ENCODE data around the gene SEMG2. TPM values are rescaled to one million over a fixed set of nuclear protein-coding genes. Genes with fewer than 3 reads are reported as not detected.

SEMG2 gene
- total RNA-seq, 1 experiment from 2014 or later = not detected

GRCh38 chr20:45211569-45212474, 9.4 kb upstream of the SEMG2 start:
- no TSS peak for BruUV-seq (replicated peaks)
- Histone ChIP-seq H3K9me2 (ENCODE audit: insufficient read depth) (no peaks in the 10 kb centered on the region), H3K36me3 (ENCODE audit: control insufficient read depth in 1 of 2, insufficient read depth in 2 of 2, low read length in 2 of 2) (no peaks in the 10 kb centered on the region), H3K27ac (ENCODE audit: low read depth, low read length) (no peak overlapping the region), H3K4me2 (ENCODE audit: low read length) (no peak overlapping the region), H3K27me3 (ENCODE audit: insufficient read depth, low read length) (peaks cover 16% of the 10 kb centered on the region), H3K4me1 (ENCODE audit: control insufficient read depth in 1 of 2, insufficient read depth in 2 of 2, low read length in 2 of 2) (no peaks in the 10 kb centered on the region), H3K79me2 (ENCODE audit: insufficient read depth, low read length) (no peaks in the 10 kb centered on the region), H4K20me1 (ENCODE audit: insufficient read depth) (no peaks in the 10 kb centered on the region), H2AFZ (ENCODE audit: low read depth, low read length, poor library complexity, severe bottlenecking) (no peak overlapping the region), H3K9ac (ENCODE audit: low read length) (no peak overlapping the region), H3K4me3 (replicated peaks in 1 of 2; ENCODE audit: low read depth in 1 of 2, low read length in 2 of 2) (no peak overlapping the region), H3K9me3 (ENCODE audit: control insufficient read depth in 1 of 2, insufficient read depth in 1 of 2, low read depth in 1 of 2, low read length in 2 of 2) (no peaks in the 10 kb centered on the region)
- ChIA-PET CTCF (no interaction called here), RAD21 (ENCODE audit: low non-redundant PET in 1 of 2, low total read pairs in 2 of 2, uncharacterized antibody in 2 of 2, unreplicated experiment in 2 of 2) (no interaction called here), POLR2A (no interaction called here)
- DNase-seq (ENCODE audit: low read depth, low spot score) = no peak
- intact Hi-C loops (cut with micrococcal nuclease) = no loop called here
- ATAC-seq = no peak
- TF ChIP-seq EZH2phosphoT487 (IDR thresholded peaks at IDR 0.05; ENCODE audit: borderline replicate concordance) (no peak), SP1 (IDR thresholded peaks at IDR 0.05; ENCODE audit: low read depth) (no peak), EZH2 (IDR thresholded peaks at IDR 0.05) (no peak), MAX (IDR thresholded peaks at IDR 0.05) (no peak), CEBPB (IDR thresholded peaks at IDR 0.05; ENCODE audit: low read depth) (no peak), JUND (IDR thresholded peaks at IDR 0.05) (no peak), FOSL1 (IDR thresholded peaks at IDR 0.05; ENCODE audit: low read depth) (no peak), POLR2A (IDR thresholded peaks at IDR 0.05; ENCODE audit: borderline replicate concordance, extremely low read depth, insufficient read depth, insufficient read length) (no peak), SRF (IDR thresholded peaks at IDR 0.05; ENCODE audit: low read depth) (no peak), CBX3 (IDR thresholded peaks at IDR 0.05; ENCODE audit: low read depth) (no peak), SIN3A (IDR thresholded peaks at IDR 0.05; ENCODE audit: low read depth) (no peak), TCF7L2 (IDR thresholded peaks at IDR 0.05; ENCODE audit: borderline replicate concordance, extremely low read depth, insufficient read depth, insufficient read length) (no peak), RAD21 (IDR thresholded peaks at IDR 0.05; ENCODE audit: low read depth) (no peak), POLR2AphosphoS5 (IDR thresholded peaks at IDR 0.05; ENCODE audit: low read depth, low read length) (no peak)
- TF ChIP-seq, protein P1, sequence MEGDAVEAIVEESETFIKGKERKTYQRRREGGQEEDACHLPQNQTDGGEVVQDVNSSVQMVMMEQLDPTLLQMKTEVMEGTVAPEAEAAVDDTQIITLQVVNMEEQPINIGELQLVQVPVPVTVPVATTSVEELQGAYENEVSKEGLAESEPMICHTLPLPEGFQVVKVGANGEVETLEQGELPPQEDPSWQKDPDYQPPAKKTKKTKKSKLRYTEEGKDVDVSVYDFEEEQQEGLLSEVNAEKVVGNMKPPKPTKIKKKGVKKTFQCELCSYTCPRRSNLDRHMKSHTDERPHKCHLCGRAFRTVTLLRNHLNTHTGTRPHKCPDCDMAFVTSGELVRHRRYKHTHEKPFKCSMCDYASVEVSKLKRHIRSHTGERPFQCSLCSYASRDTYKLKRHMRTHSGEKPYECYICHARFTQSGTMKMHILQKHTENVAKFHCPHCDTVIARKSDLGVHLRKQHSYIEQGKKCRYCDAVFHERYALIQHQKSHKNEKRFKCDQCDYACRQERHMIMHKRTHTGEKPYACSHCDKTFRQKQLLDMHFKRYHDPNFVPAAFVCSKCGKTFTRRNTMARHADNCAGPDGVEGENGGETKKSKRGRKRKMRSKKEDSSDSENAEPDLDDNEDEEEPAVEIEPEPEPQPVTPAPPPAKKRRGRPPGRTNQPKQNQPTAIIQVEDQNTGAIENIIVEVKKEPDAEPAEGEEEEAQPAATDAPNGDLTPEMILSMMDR (IDR thresholded peaks at IDR 0.05 in 2 of 3, conservative IDR thresholded peaks at IDR 0.05 in 1 of 3; ENCODE audit: borderline replicate concordance in 1 of 3, insufficient read depth in 1 of 3, low read depth in 2 of 3, low read length in 2 of 3) = no peak
- TF ChIP-seq, protein P2, sequence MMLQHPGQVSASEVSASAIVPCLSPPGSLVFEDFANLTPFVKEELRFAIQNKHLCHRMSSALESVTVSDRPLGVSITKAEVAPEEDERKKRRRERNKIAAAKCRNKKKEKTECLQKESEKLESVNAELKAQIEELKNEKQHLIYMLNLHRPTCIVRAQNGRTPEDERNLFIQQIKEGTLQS (IDR thresholded peaks at IDR 0.05) = no peak
- TF ChIP-seq, protein P3, sequence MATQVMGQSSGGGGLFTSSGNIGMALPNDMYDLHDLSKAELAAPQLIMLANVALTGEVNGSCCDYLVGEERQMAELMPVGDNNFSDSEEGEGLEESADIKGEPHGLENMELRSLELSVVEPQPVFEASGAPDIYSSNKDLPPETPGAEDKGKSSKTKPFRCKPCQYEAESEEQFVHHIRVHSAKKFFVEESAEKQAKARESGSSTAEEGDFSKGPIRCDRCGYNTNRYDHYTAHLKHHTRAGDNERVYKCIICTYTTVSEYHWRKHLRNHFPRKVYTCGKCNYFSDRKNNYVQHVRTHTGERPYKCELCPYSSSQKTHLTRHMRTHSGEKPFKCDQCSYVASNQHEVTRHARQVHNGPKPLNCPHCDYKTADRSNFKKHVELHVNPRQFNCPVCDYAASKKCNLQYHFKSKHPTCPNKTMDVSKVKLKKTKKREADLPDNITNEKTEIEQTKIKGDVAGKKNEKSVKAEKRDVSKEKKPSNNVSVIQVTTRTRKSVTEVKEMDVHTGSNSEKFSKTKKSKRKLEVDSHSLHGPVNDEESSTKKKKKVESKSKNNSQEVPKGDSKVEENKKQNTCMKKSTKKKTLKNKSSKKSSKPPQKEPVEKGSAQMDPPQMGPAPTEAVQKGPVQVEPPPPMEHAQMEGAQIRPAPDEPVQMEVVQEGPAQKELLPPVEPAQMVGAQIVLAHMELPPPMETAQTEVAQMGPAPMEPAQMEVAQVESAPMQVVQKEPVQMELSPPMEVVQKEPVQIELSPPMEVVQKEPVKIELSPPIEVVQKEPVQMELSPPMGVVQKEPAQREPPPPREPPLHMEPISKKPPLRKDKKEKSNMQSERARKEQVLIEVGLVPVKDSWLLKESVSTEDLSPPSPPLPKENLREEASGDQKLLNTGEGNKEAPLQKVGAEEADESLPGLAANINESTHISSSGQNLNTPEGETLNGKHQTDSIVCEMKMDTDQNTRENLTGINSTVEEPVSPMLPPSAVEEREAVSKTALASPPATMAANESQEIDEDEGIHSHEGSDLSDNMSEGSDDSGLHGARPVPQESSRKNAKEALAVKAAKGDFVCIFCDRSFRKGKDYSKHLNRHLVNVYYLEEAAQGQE (IDR thresholded peaks at IDR 0.05; ENCODE audit: low read depth) = no peak
